HG03135 (cell line): ENCODE data around the gene MAP3K19.

Source experiments
- ATAC-seq: cut with Tn5 transposase; IDR thresholded peaks from one replicate; pipeline ENCODE4 v1.9.1; 2021; ENCODE audit warnings: mild to moderate bottlenecking, moderate library complexity; ENCODE audit not compliant: unreplicated experiment

Gene MAP3K19

DNA sequence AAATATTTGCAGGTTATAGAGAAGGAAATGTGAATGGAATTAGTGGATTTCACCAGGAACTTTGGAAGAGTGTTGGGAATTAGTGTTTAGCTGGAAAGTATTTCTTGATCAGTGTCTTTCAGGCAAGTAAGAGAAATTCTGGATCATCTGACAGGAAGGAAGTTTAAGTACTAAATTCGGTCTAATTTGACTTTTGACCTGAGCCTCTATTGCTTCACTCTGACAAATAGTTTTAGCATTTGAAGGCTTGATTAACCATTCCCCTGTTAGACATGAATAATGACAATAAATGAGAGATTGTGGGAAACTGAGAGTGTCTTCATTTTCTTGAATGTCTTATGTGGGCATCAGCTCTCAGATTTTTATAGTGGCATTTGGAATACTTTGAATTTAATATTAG, 112.6 kb downstream of the MAP3K19 start:
- no peak for ATAC-seq

DNA sequence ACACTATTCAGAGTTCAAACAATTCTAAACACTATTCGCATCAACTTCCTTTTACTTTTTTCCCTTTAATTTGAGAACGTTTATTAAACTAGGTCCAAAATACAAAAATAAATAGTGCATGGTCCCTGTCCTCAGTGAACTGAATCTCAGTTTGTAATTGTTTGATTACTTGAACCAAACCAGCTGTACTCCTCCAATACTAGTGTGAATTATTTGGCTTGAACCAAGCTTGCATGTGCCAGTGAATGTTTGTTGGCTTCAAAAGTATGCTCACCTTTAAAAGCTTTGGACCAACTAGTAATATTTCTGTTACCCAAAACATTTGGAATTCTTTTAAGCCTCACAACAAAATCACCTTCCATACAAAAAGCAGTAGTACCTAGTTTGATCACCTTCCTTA, 113.1 kb downstream of the MAP3K19 start:
- ATAC-seq = no peak

DNA sequence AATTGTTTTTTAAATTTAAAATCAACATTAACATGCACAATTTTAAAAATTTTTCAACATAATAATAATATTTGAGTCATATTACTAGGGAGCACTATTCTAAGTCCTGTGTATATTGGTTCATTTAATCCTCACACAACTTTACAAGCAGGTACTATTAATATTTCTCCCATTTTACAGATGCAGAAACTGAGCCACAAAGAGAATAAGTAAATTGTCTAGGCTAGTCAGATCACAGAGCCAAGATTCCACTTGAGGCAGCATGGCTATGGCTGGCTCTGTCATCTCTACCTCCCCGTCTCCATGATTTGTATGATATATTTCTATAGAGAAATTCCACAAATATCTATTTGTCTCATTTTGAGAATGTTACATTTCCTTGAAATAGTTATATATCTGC, 113.5 kb downstream of the MAP3K19 start:
- ATAC-seq = no peak

DNA sequence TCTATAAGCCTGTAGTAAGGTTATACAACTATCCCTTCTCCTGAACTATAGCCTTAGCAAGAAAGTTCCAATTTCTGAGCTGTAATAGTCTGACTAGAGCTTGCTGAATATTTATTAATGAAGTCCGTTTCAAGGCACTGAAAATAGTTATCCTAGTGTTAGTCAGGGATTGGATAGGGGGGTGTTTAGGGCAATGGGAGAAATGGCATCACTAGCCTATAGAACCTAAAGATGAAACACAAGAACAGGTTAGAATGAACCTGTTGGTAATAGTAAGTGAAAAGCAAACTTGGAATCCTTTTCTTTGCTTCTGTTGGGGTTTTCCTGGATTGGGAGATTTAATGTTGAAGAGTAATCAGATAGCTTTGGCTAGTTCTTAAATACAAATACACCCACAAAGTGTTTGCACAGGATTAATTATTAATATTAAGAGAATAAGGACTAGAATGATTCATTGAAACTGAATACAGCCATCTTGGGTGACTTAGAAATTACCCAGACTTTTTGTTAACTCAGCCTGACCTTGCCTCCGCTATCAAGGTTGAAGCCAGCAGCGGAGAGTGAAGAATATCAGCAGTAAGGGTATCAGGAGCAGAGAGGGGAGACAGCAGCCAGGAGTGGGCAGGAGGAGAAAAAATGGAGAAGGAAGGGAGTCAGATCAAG, 114.3 kb downstream of the MAP3K19 start:
- no peak for ATAC-seq

DNA sequence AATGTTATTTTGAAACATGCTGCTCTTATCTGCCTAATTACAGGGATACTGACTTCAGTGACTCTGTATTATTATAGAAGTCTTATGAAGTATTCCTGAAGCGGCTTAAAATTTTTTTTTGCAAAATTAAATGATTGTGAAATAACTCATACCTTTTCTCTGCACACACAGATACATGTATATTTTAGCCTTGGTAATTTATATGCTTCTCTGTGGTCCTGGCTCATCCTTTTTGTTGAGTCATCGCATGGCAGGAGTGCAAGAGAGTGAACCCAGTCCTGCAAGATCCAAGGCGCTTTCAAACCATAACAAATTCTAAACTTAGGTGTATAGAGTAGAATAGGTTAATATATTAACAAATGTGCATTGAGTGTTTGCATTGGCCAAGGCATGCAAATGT, 120.1 kb downstream of the MAP3K19 start:
- no peak for ATAC-seq

DNA sequence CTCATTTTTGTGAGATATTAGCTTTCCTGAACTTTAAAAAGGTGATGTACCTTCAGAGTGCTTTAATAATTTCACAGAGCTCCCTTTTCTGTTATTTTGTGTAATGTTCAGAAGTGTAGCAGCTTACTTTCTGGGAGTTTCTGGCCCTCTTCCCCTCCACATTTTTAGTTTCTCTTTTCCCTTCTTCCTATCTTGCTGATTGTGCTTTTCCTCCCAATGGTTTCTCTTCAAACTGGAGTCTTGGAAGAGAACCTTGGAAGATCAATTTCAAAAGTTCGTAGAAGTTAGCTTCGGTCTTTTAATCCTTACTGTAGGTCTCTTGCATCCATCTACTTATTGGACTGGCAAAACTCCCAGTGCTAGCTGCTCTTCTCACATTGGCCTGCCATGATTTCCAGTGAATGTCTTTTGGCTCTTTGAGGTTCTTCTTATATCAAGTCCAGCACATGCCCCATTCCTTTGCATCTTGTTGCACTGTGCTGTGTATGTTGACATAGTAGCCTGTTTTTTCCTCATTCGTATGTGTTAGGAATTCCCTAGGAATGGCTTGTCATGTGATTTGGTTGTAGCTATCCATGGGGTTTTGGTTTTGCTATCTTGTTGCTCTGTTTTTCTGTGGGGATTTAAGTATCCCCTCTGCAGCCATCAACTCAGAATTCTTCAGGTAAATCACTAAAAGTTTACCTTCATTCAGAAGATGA, 120.9 kb downstream of the MAP3K19 start:
- no peak for ATAC-seq

DNA sequence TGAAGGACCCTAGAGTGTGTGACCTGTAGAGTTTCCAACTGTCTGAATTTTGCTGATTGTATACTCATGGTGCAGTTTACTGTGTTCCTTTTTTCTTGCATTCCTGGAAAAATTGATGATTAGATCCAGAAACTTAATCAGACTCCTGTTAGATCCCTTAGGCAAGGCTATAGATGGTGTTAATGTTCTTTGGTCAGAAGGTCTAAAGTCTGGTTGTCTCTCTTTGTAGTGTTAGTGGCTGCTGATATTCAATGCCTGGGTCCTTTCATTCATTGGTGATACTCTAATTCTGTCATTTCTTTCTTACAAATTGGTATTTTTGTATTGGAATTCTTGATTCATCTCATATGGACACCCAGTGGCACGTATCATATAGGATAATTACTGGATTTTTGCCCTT, 122.3 kb downstream of the MAP3K19 start:
- ATAC-seq = no peak

DNA sequence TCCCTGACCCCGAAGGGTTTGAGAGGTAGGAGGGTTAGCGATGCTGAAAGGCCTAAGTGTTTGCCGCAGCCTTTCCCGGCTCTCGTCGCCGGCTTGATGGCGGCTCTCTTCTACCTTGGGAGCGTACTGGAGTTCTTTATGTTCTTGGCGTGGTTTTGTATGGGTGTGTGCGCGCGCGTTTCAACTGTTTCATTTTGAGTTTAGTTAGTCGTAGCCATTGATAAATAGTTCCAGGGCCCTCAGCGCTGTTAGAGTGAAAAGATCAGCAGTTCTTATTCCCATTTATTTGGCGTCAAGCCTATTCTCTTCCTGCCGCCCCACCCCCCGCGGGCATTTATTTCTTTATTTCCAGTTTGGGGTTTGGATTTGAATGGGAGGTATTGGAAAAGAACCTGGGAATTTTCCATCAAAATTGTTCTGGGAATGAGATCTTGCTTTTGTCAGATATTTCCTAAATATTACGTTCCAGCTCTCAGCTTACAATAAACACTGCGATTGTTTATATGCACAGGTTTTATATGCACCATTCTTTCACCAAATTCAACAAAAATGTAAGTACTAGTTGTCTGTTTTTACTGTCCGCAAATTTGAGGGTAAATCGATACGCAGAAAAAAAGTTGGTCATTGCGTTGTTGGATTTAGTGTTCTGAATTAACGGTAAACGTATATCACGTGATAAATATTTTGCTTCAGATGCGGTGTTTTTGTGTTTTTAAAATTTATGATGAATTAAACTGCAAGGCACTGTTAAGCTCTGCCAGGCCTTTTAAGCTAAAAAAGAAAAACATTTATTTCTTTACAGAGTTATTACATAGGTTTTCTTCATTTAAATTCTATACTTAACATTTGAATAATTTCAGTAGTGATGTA, 127.7 kb downstream of the MAP3K19 start:
- peak; percentile 3 for ATAC-seq

DNA sequence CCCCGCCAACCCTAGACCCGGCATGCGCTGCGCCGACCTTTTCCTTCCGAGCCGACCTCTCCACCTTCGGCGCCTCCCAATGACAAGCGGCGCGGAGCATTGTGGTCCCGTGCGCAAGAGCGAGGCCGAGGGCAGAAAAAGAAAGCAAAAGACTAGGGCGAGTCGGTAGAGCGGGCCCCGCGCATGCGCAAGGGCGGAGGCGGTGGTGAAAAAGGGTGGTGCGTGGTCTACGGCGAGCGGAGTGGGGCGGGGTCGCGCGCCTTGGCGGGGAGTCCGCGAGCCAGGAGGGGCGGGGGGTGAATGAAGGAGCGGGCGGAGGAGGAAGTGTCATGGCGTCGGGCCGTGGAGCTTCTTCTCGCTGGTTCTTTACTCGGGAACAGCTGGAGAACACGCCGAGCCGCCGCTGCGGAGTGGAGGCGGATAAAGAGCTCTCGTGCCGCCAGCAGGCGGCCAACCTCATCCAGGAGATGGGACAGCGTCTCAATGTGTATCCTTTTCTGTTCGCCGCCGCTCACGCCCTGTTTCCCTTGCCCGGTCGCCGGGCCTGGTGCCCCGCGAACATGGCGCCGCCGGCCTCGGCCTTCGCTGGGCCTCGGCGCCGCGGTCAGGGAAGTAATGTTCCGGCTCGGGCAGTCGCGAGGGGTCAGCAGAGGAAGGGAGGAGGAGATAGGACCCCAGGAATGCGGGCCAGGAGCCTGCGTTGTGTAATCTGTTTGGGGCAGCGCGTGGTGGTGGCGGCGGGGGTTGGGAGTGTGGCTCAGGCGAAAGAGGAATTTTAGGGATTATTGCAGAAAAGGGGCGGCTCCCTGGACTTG, 128.5 kb downstream of the MAP3K19 start, which contains the start of gene CCNT2:
CCNT2 (plus strand) TSS at position 297 of the 815 bp plus-strand sequence; CDS start at position 330, 33 bp downstream.
- peak; percentile 83 for ATAC-seq

DNA sequence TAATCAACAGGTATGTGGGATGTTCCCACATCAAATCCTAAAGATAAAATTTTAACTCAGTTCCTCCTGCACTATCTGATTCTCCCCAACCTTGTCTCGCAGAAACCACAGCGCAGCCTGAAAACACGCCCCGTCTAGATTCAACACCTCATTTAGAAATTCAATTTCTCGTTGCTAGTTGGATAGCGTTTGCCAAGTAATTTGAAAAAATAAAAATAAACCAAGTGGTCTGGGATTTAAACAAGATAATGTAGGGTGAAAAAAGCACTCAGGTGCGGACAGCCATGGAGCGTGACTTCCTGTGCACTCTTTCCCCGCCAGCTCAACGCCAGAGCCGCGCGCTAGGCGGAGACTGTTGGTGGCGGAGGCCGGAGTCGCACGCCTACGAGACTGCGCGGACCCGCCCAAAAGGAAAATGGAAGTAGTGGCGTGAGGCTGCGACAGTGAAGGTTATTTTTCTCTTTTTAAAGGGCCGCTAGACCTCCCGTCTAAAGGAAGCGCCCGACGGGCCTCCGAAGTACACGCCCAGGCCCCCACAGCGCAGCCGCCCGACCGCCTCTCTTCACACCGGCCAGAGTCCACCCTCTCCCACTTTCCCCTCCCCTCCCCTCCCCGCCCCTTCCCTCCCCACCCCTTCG, 129.2 kb downstream of the MAP3K19 start:
- ATAC-seq = peak; percentile 72

DNA sequence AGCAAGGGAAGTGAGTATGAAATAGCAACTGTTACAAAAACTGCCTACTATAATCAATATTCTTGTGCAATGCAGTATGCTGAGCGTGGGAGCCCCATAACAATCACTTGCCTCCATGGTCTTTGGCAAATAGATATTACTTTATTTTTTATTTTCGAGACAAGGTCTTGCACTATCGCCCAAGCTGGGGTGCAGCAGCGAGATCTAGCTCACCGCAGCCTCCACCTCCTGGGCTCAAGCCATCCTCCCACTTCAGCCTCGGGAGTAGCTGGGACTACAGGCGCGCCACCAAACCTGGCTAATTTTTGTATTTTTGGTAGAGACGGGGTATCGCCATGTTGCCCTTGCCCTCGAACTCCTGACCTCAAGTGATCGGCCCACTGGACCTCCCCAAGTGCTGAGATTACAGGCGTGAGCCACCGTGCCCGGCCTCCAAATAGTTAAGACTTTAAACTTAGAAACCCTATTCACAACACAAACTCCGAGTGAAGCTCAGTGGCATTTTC, 129.8 kb downstream of the MAP3K19 start:
- no peak for ATAC-seq
